Aorta (tissue), 5 donors: ENCODE data around the gene B9D1. TPM values are rescaled to one million over a fixed set of nuclear protein-coding genes. Genes with fewer than 3 reads are reported as not detected.

ENCODE experiments used
- ATAC-seq: fragments of 200-7000 bp; cut with Tn5 transposase; one replicate; pipeline ENCODE4 v1.9.1; 2022; ENCODE audit warnings: moderate library complexity; ENCODE audit not compliant: low FRiP score
- DNase-seq, 2 donors: peaks; one replicate each; pipeline ENCODE4 v3.0.0-alpha.2; 2020
- H3K27ac ChIP-seq, 2 donors: one replicate each; pipeline ENCODE4 v1.5.1; 2013; ENCODE audit warnings: low read length in 2 of 2, mild to moderate bottlenecking in 2 of 2, moderate library complexity in 2 of 2, control low read depth in 1 of 2, inconsistent platforms in 1 of 2, low read depth in 1 of 2
- H3K27me3 ChIP-seq, 2 donors: one replicate each; pipeline ENCODE4 v1.6.1; 2013; ENCODE audit warnings: control low read depth in 1 of 2, low read length in 1 of 2, mild to moderate bottlenecking in 1 of 2, moderate library complexity in 1 of 2; ENCODE audit not compliant: insufficient read depth in 2 of 2, control insufficient read depth in 1 of 2
- H3K36me3 ChIP-seq, 2 donors: one replicate each; pipeline ENCODE4 v1.6.1; 2013; ENCODE audit warnings: control low read depth in 1 of 2, low read length in 1 of 2, mild to moderate bottlenecking in 1 of 2; ENCODE audit not compliant: insufficient read depth in 2 of 2, control insufficient read depth in 1 of 2
- H3K4me1 ChIP-seq, 2 donors: one replicate each; pipeline ENCODE4 v1.6.1; 2013; ENCODE audit warnings: low read length in 2 of 2, control low read depth in 1 of 2, mild to moderate bottlenecking in 1 of 2, moderate library complexity in 1 of 2; ENCODE audit not compliant: insufficient read depth in 2 of 2, control insufficient read depth in 1 of 2
- H3K4me3 ChIP-seq, 2 donors: one replicate each; pipeline ENCODE4 v1.5.1; 2013; ENCODE audit warnings: low read length in 2 of 2, control low read depth in 1 of 2, mild to moderate bottlenecking in 1 of 2
- H3K9me3 ChIP-seq: one replicate; pipeline ENCODE4 v1.6.1; 2013; ENCODE audit warnings: mild to moderate bottlenecking, low read length; ENCODE audit not compliant: control insufficient read depth
- WGBS, 2 donors: extraction: QIAGEN DNeasy Blood & Tissue Kit; methylation state at CpG; one replicate each; pipeline ENCODE4 v1.1.7; 2013; 5-methylcytosine and 5-hydroxymethylcytosine counted together
- intact Hi-C, 2 donors: fragments of 100-400 bp; cut with DNase I; formaldehyde crosslinking; loops; one replicate each; pipeline versions ENCODE4 v1.14.2 to v1.15.0; 2022
- polyA plus RNA-seq, 2 donors: library from polyadenylated mRNA; stranded (reverse); fragments of 200-250 nt; gene quantifications; one replicate each; pipeline ENCODE4 v1.2.3, GENCODE V29; 2013
- total RNA-seq, 2 donors: library from RNA; stranded (reverse); fragmentation: NEBNext Ultra II Directional; extraction: Animal tissue kit (Norgen Biotek cat#: 25700); gene quantifications; one replicate each; pipeline ENCODE4 v1.2.1, GENCODE V29; 2021
- donor health status: healthy with polysubstance abuse.
- donor health status: Bipolar disorder and iron deficiency.
- donor health status: DM: no; HTN: no; CAD: no.
- donor health status: DM: no; HTN: no; CAD: no.
- donor health status: DM: yes; HTN: yes; CAD: no.

B9D1 gene
- total and polyA plus RNA-seq, 4 donors, result 7.3 to 16.5 (median 9.2) TPM

DNA sequence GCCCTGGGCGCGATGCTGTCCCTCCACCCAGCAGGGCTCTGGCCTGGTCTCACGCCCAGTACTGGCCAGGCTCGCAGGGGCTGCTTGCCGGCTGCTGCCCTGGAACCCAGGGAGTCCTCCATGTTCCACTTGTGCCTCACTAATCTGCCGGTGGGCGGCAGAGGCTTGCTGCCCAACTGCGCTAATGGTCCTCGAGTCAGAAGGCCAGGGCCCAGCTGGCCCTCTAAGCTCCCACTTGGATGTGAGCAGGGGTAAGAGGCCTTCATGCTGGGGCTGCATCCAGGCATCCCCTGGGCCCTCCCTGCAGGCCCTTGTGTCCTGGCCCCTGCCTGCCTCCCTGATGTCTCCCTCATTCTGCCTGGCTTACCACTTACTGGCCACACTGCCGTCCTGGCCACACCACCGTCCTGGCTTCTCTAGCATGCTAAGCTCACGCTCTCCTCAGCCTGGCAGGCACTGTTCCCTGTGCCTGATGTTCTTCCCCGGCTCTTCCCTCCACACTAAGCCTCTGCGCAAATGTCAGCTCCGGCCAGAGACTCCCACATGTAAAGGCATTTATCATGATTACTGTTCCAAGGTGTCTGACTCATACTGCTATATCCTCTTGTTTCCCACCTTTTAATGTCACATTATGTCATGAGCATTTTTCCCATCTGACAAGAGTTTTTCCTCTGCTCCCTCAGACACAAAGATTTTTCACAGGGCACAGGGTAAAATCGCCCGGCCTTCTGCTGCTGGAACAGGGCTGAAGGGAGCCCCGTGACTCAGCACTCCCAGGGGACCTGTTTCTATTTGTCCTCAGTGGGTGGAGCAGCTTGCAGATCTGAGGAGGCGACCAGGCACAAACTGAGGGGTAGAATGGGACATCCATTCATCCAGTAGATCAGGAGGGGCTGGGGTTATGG is 15.9 kb downstream of the B9D1 start:
- intact Hi-C loops, result no loop called here
- WGBS, 2 donors, result 9 to 16% methylated on average over 19 of the region's 19 CpGs
- no peaks in the 10 kb centered on the region for H3K27me3 ChIP-seq
- ATAC-seq (peak; percentile 79), DNase-seq (peak; percentile 92 to 94)
- no peaks in the 10 kb centered on the region for H3K36me3 ChIP-seq
- H3K27ac ChIP-seq, result peak overlapping the region; percentile 49 to 78
- no peak overlapping the region for H3K4me3 ChIP-seq
- H3K9me3 ChIP-seq, result no peaks in the 10 kb centered on the region
- H3K4me1 ChIP-seq, result no peaks in the 10 kb centered on the region

- 75 to 78% methylated on average over 13 of the region's 13 CpGs for WGBS, 2 donors
- H3K9me3 ChIP-seq, result no peaks in the 10 kb centered on the region
- H3K27ac ChIP-seq, result peak overlapping the region; percentile 49 to 78
- ATAC-seq (peak; percentile 2), DNase-seq (no peak)
- H3K4me1 ChIP-seq, result no peaks in the 10 kb centered on the region
- H3K4me3 ChIP-seq, result no peak overlapping the region
- H3K27me3 ChIP-seq, result no peaks in the 10 kb centered on the region
- intact Hi-C loops, result no loop called here
- no peaks in the 10 kb centered on the region for H3K36me3 ChIP-seq
These were observed 16.8 kb downstream of the B9D1 start for GRCh38 chr17:19345486-19346350.

DNA sequence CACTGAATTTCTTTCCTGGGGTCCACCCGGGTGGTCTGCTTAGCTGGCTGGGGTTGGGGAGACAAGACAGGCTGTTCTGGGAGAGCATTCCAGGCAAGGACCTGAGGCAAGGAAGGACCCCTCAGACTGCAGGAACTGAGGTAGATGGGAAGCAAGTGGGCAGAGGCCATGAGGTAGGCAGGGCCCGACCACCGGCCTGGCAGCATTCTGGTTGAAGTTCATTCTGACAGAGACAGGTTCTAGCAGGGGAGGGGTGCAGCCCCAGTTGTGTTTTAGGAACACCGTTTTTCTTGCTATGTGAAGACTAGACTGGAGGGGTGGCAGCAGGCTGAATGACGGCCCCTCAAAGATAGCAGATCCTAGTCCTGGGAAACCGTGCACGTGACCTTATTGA is 17.5 kb downstream of the B9D1 start:
- no peaks in the 10 kb centered on the region for H3K4me1 ChIP-seq
- no peak overlapping the region for H3K27ac ChIP-seq
- no peak for DNase-seq
- intact Hi-C loops, result no loop called here
- H3K27me3 ChIP-seq, result no peaks in the 10 kb centered on the region
- H3K9me3 ChIP-seq, result no peaks in the 10 kb centered on the region
- no peak overlapping the region for H3K4me3 ChIP-seq
- WGBS, 2 donors, result 94 to 95% methylated on average over 7 of the region's 7 CpGs
- ATAC-seq, result no peak
- H3K36me3 ChIP-seq, result no peaks in the 10 kb centered on the region

GRCh38 chr17:19344311-19345066 is 18.0 kb downstream of the B9D1 start:
- no peaks in the 10 kb centered on the region for H3K4me1 ChIP-seq

DNA sequence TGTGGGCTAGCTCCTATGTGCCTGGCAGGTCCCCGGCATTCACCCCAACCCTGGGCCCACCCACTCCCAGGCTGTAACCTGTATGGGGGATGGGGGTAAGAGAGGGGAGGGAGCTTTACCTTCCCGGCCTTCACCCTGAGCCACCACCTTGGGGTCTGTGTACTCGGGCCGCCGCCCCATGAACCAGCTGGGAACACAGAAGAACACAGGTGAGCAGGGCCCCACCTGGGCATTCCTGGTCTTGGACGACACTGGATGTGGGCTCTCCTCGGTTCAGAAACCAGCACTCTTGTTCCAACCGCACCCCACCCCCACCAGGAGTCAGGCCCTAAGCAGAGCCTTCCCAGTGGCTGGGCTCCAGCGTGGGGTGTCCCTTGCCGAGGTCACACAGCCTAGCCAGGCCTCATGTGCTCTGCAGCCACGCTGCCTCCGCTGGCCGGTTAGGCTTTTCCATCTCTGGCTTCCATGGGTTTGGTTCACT is 18.8 kb downstream of the B9D1 start:
- H3K27ac ChIP-seq, result no peak overlapping the region
- H3K36me3 ChIP-seq, result no peaks in the 10 kb centered on the region
- no peak for ATAC-seq
- H3K27me3 ChIP-seq, result no peaks in the 10 kb centered on the region
- intact Hi-C loops, result no loop called here
- H3K9me3 ChIP-seq, result no peaks in the 10 kb centered on the region
- no peak for DNase-seq
- no peak overlapping the region for H3K4me3 ChIP-seq
- no peaks in the 10 kb centered on the region for H3K4me1 ChIP-seq
- 83 to 84% methylated on average over 13 of the region's 13 CpGs for WGBS, 2 donors

More at GRCh38 chr17:19344311-19345066, 18.0 kb downstream of the B9D1 start:
- no peaks in the 10 kb centered on the region for H3K36me3 ChIP-seq
- H3K27ac ChIP-seq, result no peak overlapping the region
- intact Hi-C loops, result no loop called here
- 85 to 88% methylated on average over 40 of the region's 40 CpGs for WGBS, 2 donors
- H3K27me3 ChIP-seq, result no peaks in the 10 kb centered on the region
- no peak overlapping the region for H3K4me3 ChIP-seq
- DNase-seq (no peak), ATAC-seq (no peak)
- no peaks in the 10 kb centered on the region for H3K9me3 ChIP-seq

DNA sequence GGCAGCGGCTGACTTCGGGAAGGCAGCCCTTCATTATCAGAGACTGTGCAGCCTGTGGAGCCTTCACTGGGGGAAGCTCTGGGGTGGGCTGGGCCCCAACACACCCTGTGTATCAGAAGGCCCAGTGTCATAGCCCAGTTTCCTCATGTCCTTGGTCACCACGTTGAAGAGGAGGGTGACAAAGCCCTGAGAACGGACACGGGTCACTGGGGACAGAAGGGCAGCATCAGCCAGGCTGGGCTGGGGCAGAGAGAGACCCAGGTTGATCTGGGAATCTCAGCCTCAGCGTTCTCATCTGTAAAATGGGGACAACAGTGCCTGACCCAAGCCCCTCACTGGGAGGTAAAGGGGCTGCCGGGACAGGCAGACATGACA is 19.3 kb downstream of the B9D1 start:
- 87 to 88% methylated on average over 7 of the region's 7 CpGs for WGBS, 2 donors
- Histone ChIP-seq H3K27me3 (no peaks in the 10 kb centered on the region), H3K4me3 (no peak overlapping the region), H3K4me1 (no peaks in the 10 kb centered on the region), H3K36me3 (no peaks in the 10 kb centered on the region), H3K9me3 (no peaks in the 10 kb centered on the region), H3K27ac (no peak overlapping the region)
- intact Hi-C loops, result no loop called here
- DNase-seq, result no peak
- no peak for ATAC-seq

DNA sequence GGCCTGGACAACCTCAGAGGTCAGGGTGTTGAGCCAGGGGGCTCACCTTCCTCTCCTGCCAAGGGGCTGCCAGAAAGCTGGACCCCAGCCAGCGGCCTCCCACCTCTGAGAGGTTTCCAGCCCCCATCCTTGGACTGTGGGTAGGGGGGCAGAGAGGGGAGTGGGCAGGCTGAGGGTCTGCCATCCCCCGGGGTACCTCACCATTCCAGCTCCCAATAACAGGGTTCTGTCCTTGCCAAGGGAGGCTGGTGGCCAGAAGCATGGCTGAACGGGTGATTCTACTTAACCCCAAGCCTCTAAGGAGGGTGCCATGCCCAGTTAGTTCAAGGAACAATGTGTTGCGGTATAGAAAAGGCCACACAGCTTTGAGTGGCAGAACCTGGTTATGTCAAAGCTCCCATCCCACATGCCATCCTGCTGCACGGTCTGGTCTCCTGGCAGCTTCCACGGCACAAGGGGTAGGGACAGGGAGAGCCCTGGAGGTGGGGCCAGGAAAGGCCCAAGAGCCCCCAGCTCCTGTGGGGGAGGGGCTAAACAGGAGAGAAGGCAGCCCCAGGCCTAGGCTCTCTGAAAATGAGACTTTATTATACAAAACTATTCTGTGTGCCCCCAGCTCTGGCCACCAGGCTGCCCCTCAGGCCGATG is 19.8 kb downstream of the B9D1 start:
- no peaks in the 10 kb centered on the region for H3K36me3 ChIP-seq
- H3K4me1 ChIP-seq, result no peaks in the 10 kb centered on the region
- intact Hi-C loops, result no loop called here
- H3K4me3 ChIP-seq, result no peak overlapping the region
- ATAC-seq, result no peak
- no peaks in the 10 kb centered on the region for H3K9me3 ChIP-seq
- 61 to 62% methylated on average over 7 of the region's 7 CpGs for WGBS, 2 donors
- no peak overlapping the region for H3K27ac ChIP-seq
- H3K27me3 ChIP-seq, result no peaks in the 10 kb centered on the region
- no peak for DNase-seq
